KMS-11 (cell line): ENCODE measurements around the gene ASB6.

Source experiments
- H2AFZ ChIP-seq: fragments of 200-600 bp; sonication (generic); 2 replicates; pipeline ENCODE4 v1.6.1; 2016; ENCODE audit warnings: antibody characterized with exemption, mixed run types, low read depth
- H3K27ac ChIP-seq: fragments of 200-600 bp; sonication (generic); 2 replicates; pipeline ENCODE4 v1.6.1; 2016; ENCODE audit warnings: mild to moderate bottlenecking, mixed run types
- H3K27me3 ChIP-seq: fragments of 200-600 bp; sonication (generic); 2 replicates; pipeline ENCODE4 v1.6.1; 2017; ENCODE audit warnings: mild to moderate bottlenecking, low read depth, mixed run types, moderate library complexity; ENCODE audit not compliant: insufficient read depth
- H3K36me3 ChIP-seq: fragments of 200-600 bp; sonication (generic); 2 replicates; pipeline ENCODE4 v1.6.1; 2017; ENCODE audit warnings: mild to moderate bottlenecking, mixed run types; ENCODE audit not compliant: insufficient read depth
- H3K4me1 ChIP-seq: fragments of 200-600 bp; sonication (generic); 2 replicates; pipeline ENCODE4 v1.6.1; 2016; ENCODE audit warnings: mild to moderate bottlenecking, low read depth, mixed run types; ENCODE audit not compliant: poor library complexity, severe bottlenecking
- H3K4me2 ChIP-seq: fragments of 200-600 bp; sonication (generic); 2 replicates; pipeline ENCODE4 v1.7.0; 2016; ENCODE audit warnings: mild to moderate bottlenecking, mixed run types
- H3K4me3 ChIP-seq: fragments of 200-600 bp; sonication (generic); IDR thresholded peaks from 2 replicates; pipeline ENCODE4 v1.6.1; 2017; ENCODE audit warnings: low read depth, low read length, mixed read lengths; ENCODE audit not compliant: insufficient read depth
- H3K79me2 ChIP-seq: fragments of 200-600 bp; sonication (generic); 2 replicates; pipeline ENCODE4 v1.6.1; 2016; ENCODE audit warnings: low read depth, mixed run types; ENCODE audit not compliant: insufficient read depth
- H3K9ac ChIP-seq: fragments of 200-600 bp; sonication (generic); 2 replicates; pipeline ENCODE4 v1.6.1; 2016; ENCODE audit warnings: mild to moderate bottlenecking, mixed run types
- H4K20me1 ChIP-seq: fragments of 200-600 bp; sonication (generic); 2 replicates; pipeline ENCODE4 v1.6.1; 2016; ENCODE audit warnings: mild to moderate bottlenecking, mixed run types; ENCODE audit not compliant: insufficient read depth
- CTCF ChIP-seq: fragments of 200-600 bp; sonication (generic); conservative IDR thresholded peaks from 2 replicates; pipeline ENCODE4 v1.6.1; 2017; ENCODE audit warnings: low read depth, mild to moderate bottlenecking, antibody characterized with exemption, low read length, moderate library complexity, mixed read lengths

ASB6 gene

GRCh38 chr9:129617167-129617566 lies 24.8 kb downstream of the ASB6 start:
- no peaks in the 10 kb centered on the region for H3K27me3 ChIP-seq
- no peak overlapping the region for H3K4me2 ChIP-seq
- no peaks in the 10 kb centered on the region for H4K20me1 ChIP-seq
- no peaks in the 10 kb centered on the region for H3K36me3 ChIP-seq
- H3K4me3 ChIP-seq: no peak overlapping the region
- no peak overlapping the region for H3K9ac ChIP-seq
- H3K79me2 ChIP-seq: no peaks in the 10 kb centered on the region
- TF ChIP-seq CTCF: peak; percentile 80
- no peak overlapping the region for H3K27ac ChIP-seq
- no peak overlapping the region for H2AFZ ChIP-seq
- H3K4me1 ChIP-seq: peaks cover 8% of the 10 kb centered on the region

- H4K20me1 ChIP-seq: no peaks in the 10 kb centered on the region
- no peaks in the 10 kb centered on the region for H3K79me2 ChIP-seq
- H3K4me1 ChIP-seq: peaks cover 14% of the 10 kb centered on the region
- no peak overlapping the region for H3K4me3 ChIP-seq
- no peak overlapping the region for H3K9ac ChIP-seq
- no peaks in the 10 kb centered on the region for H3K36me3 ChIP-seq
- no peak for TF ChIP-seq CTCF
- H3K27ac ChIP-seq: no peak overlapping the region
- no peaks in the 10 kb centered on the region for H3K27me3 ChIP-seq
- no peak overlapping the region for H3K4me2 ChIP-seq
- H2AFZ ChIP-seq: no peak overlapping the region
Measured at GRCh38 chr9:129615407-129616285, 26.3 kb downstream of the ASB6 start.

GRCh38 chr9:129614932-129615331 lies 27.0 kb downstream of the ASB6 start:
- Histone ChIP-seq H3K27me3 (no peaks in the 10 kb centered on the region), H3K27ac (no peak overlapping the region), H3K9ac (no peak overlapping the region), H3K79me2 (no peaks in the 10 kb centered on the region), H3K4me2 (no peak overlapping the region), H2AFZ (no peak overlapping the region), H4K20me1 (no peaks in the 10 kb centered on the region), H3K4me1 (peaks cover 14% of the 10 kb centered on the region), H3K36me3 (no peaks in the 10 kb centered on the region), H3K4me3 (no peak overlapping the region)
- no peak for TF ChIP-seq CTCF

GRCh38 chr9:129613520-129614175 lies 28.3 kb downstream of the ASB6 start:
- no peaks in the 10 kb centered on the region for H4K20me1 ChIP-seq
- no peak for TF ChIP-seq CTCF
- no peak overlapping the region for H3K27ac ChIP-seq
- no peak overlapping the region for H2AFZ ChIP-seq
- H3K4me2 ChIP-seq: no peak overlapping the region
- no peaks in the 10 kb centered on the region for H3K27me3 ChIP-seq
- no peak overlapping the region for H3K9ac ChIP-seq
- H3K4me3 ChIP-seq: no peak overlapping the region
- H3K4me1 ChIP-seq: peaks cover 19% of the 10 kb centered on the region
- H3K36me3 ChIP-seq: no peaks in the 10 kb centered on the region
- H3K79me2 ChIP-seq: no peaks in the 10 kb centered on the region
